ENCODE data around the gene PSME3IP1.

The PSME3IP1 gene

GRCh38 chr16:57166951-57167350 lies 18.9 kb downstream of the PSME3IP1 start:
- DNase-seq = no peak

GRCh38 chr16:57166451-57166850 lies 19.4 kb downstream of the PSME3IP1 start:
- DNase-seq = no peak

- no peak for DNase-seq
These were observed 19.9 kb downstream of the PSME3IP1 start for GRCh38 chr16:57165938-57166337.

GRCh38 chr16:57165483-57165882 lies 20.4 kb downstream of the PSME3IP1 start:
- DNase-seq = no peak

GRCh38 chr16:57163842-57164241 lies 22.0 kb downstream of the PSME3IP1 start:
- DNase-seq = no peak

GRCh38 chr16:57159447-57159846 lies 26.4 kb downstream of the PSME3IP1 start:
- no peak for DNase-seq

DNA sequence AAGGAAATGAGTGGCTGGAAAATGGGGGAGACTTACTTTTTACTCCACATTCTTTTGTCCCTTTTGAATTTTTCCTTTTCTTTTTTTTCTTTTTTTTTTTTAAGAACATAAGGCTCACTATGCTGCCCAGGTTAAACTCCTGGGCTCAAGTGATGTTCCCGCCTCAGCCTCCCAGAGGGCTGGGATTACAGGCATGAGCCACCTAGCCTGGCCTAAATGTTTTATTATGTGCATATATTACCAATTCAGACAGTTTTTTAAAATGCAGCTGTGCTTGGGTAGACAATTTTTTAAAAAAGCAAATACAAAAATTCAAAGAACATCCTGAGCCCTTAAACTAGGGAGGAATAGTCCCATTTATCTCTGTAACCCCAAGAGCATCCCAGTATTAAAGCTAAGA lies 28.3 kb downstream of the PSME3IP1 start:
- no peak for DNase-seq

GRCh38 chr16:57156351-57156703 lies 29.5 kb downstream of the PSME3IP1 start:
- no peak for DNase-seq

- DNase-seq = no peak
These were observed 30.0 kb downstream of the PSME3IP1 start for GRCh38 chr16:57155702-57156350.

DNA sequence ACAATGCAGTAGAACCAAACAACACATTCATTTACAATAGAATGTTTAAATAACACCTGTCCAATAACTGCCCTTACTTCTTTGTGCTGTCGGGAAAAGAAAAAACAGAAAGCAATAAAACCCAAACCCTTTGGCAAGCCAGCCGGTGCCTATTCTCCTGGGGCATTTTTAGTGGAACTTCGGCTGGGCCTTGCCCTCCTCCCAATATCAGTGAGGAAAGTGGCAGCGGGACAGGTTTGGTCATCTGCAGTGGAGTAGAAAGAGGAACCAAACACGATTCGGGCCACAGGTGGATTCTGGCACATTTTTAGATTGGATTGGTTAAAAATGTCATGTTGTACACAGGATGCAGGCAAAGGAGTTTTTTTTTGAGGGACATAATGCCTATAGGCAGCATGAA lies 32.0 kb downstream of the PSME3IP1 start:
- DNase-seq = no peak

GRCh38 chr16:57152096-57153093 lies 33.4 kb downstream of the PSME3IP1 start:
- DNase-seq = no peak

DNA sequence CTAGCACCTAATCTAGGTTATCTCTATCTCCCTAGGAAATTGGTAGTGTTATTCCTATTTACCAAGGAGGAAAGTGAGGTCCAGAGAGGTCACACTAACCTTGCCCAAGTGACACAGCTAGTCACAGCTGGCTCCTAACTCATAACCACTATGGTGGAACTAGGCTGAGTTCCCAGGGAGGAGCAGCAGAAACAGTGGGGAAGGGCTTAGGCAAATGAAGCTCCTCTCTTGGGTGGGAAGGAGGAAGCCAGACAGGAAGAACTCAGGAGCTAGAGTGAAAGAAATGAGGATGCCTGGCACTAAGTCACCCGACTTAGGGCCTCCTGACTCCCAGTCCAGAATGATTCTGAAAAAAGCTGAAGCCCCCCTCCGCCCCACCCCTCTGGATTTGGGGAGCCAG lies 34.5 kb downstream of the PSME3IP1 start:
- no peak for DNase-seq

GRCh38 chr16:57150682-57151330 lies 35.0 kb downstream of the PSME3IP1 start:
- DNase-seq = no peak

DNA sequence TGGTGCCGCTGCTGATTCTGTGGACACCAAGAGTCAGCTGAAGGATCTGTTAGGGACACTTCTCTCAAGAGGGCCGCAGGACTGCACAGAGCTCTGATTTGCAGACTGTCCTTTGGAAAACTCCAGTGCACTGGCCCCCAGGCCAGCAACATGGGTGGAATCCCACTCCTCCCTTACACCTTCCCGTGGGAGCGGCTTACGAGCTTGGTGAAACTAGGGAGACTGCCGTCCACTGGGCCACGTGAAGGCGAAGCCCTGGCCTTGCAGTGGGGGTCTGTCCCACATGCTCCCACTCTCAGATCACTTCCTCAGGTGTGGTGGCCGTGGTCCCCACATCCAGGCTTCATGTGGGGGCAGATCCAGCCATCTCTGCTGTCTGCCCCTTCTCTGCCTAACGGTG lies 36.4 kb downstream of the PSME3IP1 start:
- DNase-seq = no peak

DNA sequence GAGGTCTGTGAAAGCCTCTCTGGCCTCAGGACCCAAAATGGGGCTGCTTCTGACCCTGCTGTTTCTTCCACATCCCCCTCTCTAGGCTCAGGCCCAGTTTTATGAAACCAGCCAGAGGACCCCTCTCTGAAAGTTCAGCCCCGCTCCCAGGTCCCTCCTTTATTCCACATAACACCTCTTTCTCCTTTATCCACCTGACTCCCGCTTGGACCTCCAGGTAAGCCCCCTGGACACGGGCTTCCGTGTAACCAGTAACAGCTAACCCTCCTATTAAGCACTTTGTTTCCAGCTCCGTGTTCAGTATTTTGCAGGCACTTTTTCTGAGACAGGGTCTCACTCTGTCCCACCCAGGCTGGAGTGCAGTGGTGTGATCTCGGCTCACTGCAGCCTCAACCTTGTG lies 37.4 kb downstream of the PSME3IP1 start:
- no peak for DNase-seq

DNA sequence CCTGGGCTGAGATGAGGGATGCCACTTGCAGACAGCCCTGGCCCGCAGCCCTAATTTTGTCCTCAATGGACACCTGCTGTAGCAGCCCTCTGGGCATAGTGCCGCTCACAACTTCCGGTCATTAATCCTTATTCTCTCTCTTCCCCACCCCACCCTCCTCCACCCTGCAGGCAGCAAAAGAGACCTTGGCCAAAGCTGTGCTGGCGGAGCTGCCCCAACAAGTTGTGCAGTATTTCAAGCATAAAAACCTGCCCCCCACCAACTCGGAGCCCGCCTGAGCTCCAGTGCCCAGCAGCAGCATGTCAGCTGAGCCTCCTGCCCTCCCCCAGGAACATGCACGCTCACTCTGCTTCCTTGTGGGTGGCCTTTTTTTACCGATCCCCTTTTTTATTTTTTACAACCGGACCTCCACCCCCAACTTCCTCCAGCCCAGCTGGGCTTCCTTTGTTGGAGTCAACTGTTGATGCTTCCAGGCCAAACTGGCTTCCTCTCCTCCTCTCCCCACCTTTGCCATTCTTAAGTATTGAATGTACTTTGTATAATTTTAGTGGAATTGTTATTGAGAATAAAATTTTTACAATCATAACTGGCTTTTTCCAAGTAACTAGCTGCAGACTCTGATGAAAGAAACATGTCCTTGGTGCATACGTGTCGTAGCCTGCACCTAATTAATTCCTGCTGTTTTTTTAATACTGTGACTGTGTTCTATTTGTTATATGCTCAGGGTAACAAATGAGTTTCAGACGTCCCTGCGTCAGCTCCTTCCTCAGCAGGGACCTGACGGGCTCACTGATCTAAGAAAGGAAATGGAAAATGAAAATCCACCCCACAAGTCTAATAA lies 38.2 kb downstream of the PSME3IP1 start:
- no peak for DNase-seq

GRCh38 chr16:57146735-57147134 lies 39.1 kb downstream of the PSME3IP1 start:
- DNase-seq = no peak

DNA sequence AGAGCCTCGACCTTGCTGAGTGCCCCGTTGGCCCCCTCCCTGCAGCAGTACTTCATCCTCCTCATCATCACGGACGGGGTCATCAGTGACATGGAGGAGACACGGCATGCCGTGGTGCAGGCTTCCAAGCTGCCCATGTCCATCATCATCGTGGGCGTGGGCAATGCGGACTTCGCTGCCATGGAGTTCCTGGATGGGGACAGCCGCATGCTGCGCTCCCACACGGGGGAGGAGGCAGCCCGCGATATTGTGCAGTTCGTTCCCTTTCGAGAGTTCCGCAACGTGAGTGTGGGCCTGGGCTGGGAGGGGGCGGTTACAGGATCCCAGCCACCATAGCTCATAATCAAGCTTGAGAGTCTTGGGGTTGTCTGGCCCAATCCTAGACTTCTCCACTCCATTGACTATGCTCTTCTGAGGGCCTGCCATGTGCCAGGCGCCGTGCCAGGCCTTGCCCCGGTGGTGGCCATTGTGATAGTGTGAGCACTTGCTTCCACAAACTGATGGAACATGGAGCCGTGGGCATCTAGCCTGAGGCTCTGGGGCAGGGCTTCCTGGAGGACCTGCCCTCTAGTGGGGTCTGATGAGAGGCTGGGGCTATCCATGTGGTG lies 39.7 kb downstream of the PSME3IP1 start:
- no peak for DNase-seq

GRCh38 chr16:57145046-57146021 lies 40.5 kb downstream of the PSME3IP1 start:
- DNase-seq = no peak

DNA sequence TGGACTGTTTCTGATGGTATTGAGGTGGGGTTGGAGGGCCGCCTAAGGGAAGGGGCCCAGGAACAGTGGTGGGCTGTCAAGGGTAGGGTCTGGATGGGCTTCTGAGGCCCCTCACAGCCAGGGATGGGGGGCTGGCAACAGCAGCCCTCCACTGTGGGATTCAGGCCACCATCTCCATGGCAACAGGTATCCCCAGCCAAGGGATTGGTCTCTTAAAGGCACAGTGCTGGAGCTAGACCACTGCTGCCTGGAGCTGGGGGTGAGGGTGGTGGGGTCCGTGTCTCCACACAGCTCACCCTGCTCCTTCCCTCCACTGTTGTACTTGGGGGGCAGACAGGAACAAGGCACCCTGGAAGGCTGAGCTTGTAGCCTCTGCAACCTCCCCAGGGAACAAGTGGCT lies 41.8 kb downstream of the PSME3IP1 start:
- DNase-seq = no peak
